SK-N-SH (cell line): ENCODE results near the gene DENND10. TPM values are rescaled to one million over a fixed set of nuclear protein-coding genes. Genes with fewer than 3 reads are reported as not detected.

Experiments
- CTCF ChIA-PET: fragments of 300-600, 350-600 bp; formaldehyde crosslinking; extraction: SDS; loops from one replicate; lab custom pipeline; 2021; lab: Yijun Ruan, JAX
- POLR2A ChIA-PET: fragments of 350-600 bp; sonication (Branson Sonifier 250); formaldehyde crosslinking; extraction: SDS; loops from one replicate; lab custom pipeline; 2020; ENCODE audit warnings: antibody characterized with exemption, inconsistent platforms; lab: Yijun Ruan, JAX
- DNase-seq: peaks from one replicate; pipeline ENCODE4 v3.0.0; 2012
- H2AFZ ChIP-seq: fragments of 200-600 bp; sonication (generic); 2 replicates; pipeline ENCODE4 v1.8.1; 2016; ENCODE audit warnings: antibody characterized with exemption, mild to moderate bottlenecking, low read depth
- H3F3A ChIP-seq: fragments of 200-600 bp; sonication (generic); replicated peaks from 2 replicates; pipeline ENCODE3; 2016; ENCODE audit warnings: antibody characterized with exemption, mild to moderate bottlenecking; ENCODE audit not compliant: insufficient read depth
- H3K27ac ChIP-seq, 2 experiments: fragments of 200-500 bp in 1 of 2; fragments of 200-600 bp in 1 of 2; sonication (Bioruptor generic) in 1 of 2; sonication (generic), shearing (Covaris generic) in 1 of 2; 2 replicates each; pipeline versions ENCODE4 v1.5.1 to v1.6.1; 2014 to 2016; ENCODE audit warnings: low read depth in 2 of 2, inconsistent platforms in 1 of 2, low read length in 1 of 2, mild to moderate bottlenecking in 1 of 2, mixed read lengths in 1 of 2
- H3K27me3 ChIP-seq: fragments of 200-600 bp; sonication (generic), shearing (Covaris generic); 2 replicates; pipeline ENCODE4 v1.6.1; 2016; ENCODE audit warnings: mixed run types; ENCODE audit not compliant: insufficient read depth
- H3K36me3 ChIP-seq, 2 experiments: fragments of 200-500 bp in 1 of 2; fragments of 200-600 bp in 1 of 2; sonication (Bioruptor generic) in 1 of 2; sonication (generic) in 1 of 2; replicated peaks in 1 of 2; 2 replicates each; pipeline versions ENCODE3 to v1.5.1; 2014 to 2016; ENCODE audit warnings: low read length in 1 of 2, mild to moderate bottlenecking in 1 of 2; ENCODE audit not compliant: insufficient read depth in 2 of 2, control insufficient read depth in 1 of 2
- H3K4me1 ChIP-seq, 2 experiments: fragments of 200-500 bp in 1 of 2; fragments of 200-600 bp in 1 of 2; sonication (Bioruptor generic) in 1 of 2; sonication (generic), shearing (Covaris generic) in 1 of 2; 2 replicates each; pipeline versions ENCODE4 v1.5.1 to v1.6.1; 2014 to 2016; ENCODE audit warnings: low read depth in 1 of 2, low read length in 1 of 2, mixed run types in 1 of 2; ENCODE audit not compliant: insufficient read depth in 2 of 2, control insufficient read depth in 1 of 2
- H3K4me2 ChIP-seq: fragments of 200-600 bp; sonication (generic), shearing (Covaris generic); 2 replicates; pipeline ENCODE4 v1.6.1; 2017; ENCODE audit warnings: mixed run types
- H3K4me3 ChIP-seq, 2 experiments: fragments of 200-500 bp in 1 of 2; fragments of 200-600 bp in 1 of 2; sonication (Bioruptor generic) in 1 of 2; sonication (generic), shearing (Covaris generic) in 1 of 2; 2 replicates each; pipeline versions ENCODE4 v1.5.1 to v1.8.1; 2014 to 2016; ENCODE audit warnings: low read depth in 2 of 2, inconsistent platforms in 1 of 2, low read length in 1 of 2, mild to moderate bottlenecking in 1 of 2, mixed read lengths in 1 of 2, moderate library complexity in 1 of 2
- H3K79me2 ChIP-seq: fragments of 200-600 bp; sonication (generic); 2 replicates; pipeline ENCODE4 v1.8.1; 2017; ENCODE audit warnings: mild to moderate bottlenecking; ENCODE audit not compliant: insufficient read depth
- H3K9ac ChIP-seq: fragments of 200-600 bp; sonication (generic); 2 replicates; pipeline ENCODE4 v1.6.1; 2017; ENCODE audit warnings: mixed run types
- H3K9me2 ChIP-seq: fragments of 200-600 bp; sonication (generic); 2 replicates; pipeline ENCODE4 v1.6.1; 2017; ENCODE audit warnings: mixed run types
- H3K9me3 ChIP-seq: fragments of 200-600 bp; sonication (generic); 2 replicates; pipeline ENCODE4 v1.6.1; 2017; ENCODE audit warnings: mixed run types, mild to moderate bottlenecking, moderate library complexity
- H4K20me1 ChIP-seq: fragments of 200-600 bp; sonication (generic); 2 replicates; pipeline ENCODE4 v1.6.1; 2017; ENCODE audit warnings: mild to moderate bottlenecking, mixed run types; ENCODE audit not compliant: insufficient read depth
- ELF1 ChIP-seq: IDR thresholded peaks from 2 replicates; pipeline ENCODE4 v1.4.0; 2012
- FOXJ3 ChIP-seq: sonication (generic); formaldehyde crosslinking; IDR thresholded peaks from 2 replicates; pipeline ENCODE4 v1.5.1; 2020; ENCODE audit warnings: mild to moderate bottlenecking, missing genetic modification reagents
- FOXM1 ChIP-seq: IDR thresholded peaks from 2 replicates; pipeline ENCODE4 v1.4.0; 2012; ENCODE audit warnings: low read depth, mild to moderate bottlenecking
- GABPA ChIP-seq: IDR thresholded peaks from 2 replicates; pipeline ENCODE4 v1.4.0; 2012; ENCODE audit warnings: low read depth, mild to moderate bottlenecking
- GATA2 ChIP-seq: sonication (generic); formaldehyde crosslinking; IDR thresholded peaks from 2 replicates; pipeline ENCODE4 v1.5.0; 2020; ENCODE audit warnings: mild to moderate bottlenecking, missing genetic modification reagents
- JUND ChIP-seq: IDR thresholded peaks from 2 replicates; pipeline ENCODE4 v1.4.0; 2012
- MEF2A ChIP-seq: IDR thresholded peaks from 2 replicates; pipeline ENCODE4 v1.4.0; 2012; ENCODE audit warnings: low read depth, borderline replicate concordance
- MXI1 ChIP-seq: IDR thresholded peaks from 2 replicates; pipeline ENCODE4 v1.6.1; 2012; ENCODE audit warnings: mild to moderate bottlenecking, low read depth, low read length, improper control_type of control experiment
- NRF1 ChIP-seq: IDR thresholded peaks from 2 replicates; pipeline ENCODE4 v1.6.1; 2012; ENCODE audit warnings: low read depth, mild to moderate bottlenecking, low read length
- POLR2AphosphoS5 ChIP-seq: IDR thresholded peaks from 2 replicates; pipeline ENCODE4 v1.6.1; 2012; ENCODE audit warnings: low read depth, low read length
- RAD21 ChIP-seq: IDR thresholded peaks from 2 replicates; pipeline ENCODE4 v1.6.1; 2012; ENCODE audit warnings: mild to moderate bottlenecking, low read length
- RCOR1 ChIP-seq: fragments of 150-350 bp; IDR thresholded peaks from 2 replicates; pipeline ENCODE4 v1.6.1; 2017; ENCODE audit warnings: antibody characterized with exemption, low read length
- RFX5 ChIP-seq: IDR thresholded peaks from 2 replicates; pipeline ENCODE4 v1.6.1; 2012; ENCODE audit warnings: mild to moderate bottlenecking, improper control_type of control experiment, low read length
- RXRA ChIP-seq: IDR thresholded peaks from 2 replicates; pipeline ENCODE4 v1.4.0; 2012; ENCODE audit warnings: low read depth, mild to moderate bottlenecking, borderline replicate concordance
- SIN3A ChIP-seq: IDR thresholded peaks from 2 replicates; pipeline ENCODE4 v1.6.1; 2012; ENCODE audit warnings: low read depth, mild to moderate bottlenecking, low read length, moderate library complexity, borderline replicate concordance
- TAF1 ChIP-seq: IDR thresholded peaks from 2 replicates; pipeline ENCODE4 v1.6.1; 2012; ENCODE audit warnings: low read depth, mild to moderate bottlenecking, low read length, moderate library complexity, borderline replicate concordance
- TCF12 ChIP-seq: IDR thresholded peaks from 2 replicates; pipeline ENCODE4 v1.4.0; 2012
- TEAD4 ChIP-seq: IDR thresholded peaks from 2 replicates; pipeline ENCODE4 v1.4.0; 2012; ENCODE audit warnings: mild to moderate bottlenecking, borderline replicate concordance; ENCODE audit not compliant: insufficient read depth
- WGBS: methylation state at CpG from one replicate; pipeline ENCODE4 v1.1.6; 2017; ENCODE audit warnings: low lambda C conversion rate; 5-methylcytosine and 5-hydroxymethylcytosine counted together
- polyA plus RNA-seq, 3 experiments: library from polyadenylated mRNA; depleted of rRNA; stranded (reverse); fragments of >200 nt; gene quantifications; 2 replicates each; pipeline ENCODE4 v1.2.3, GENCODE V29; 2012
- TF ChIP-seq, protein P1 (sequence below): IDR thresholded peaks from 2 replicates; pipeline ENCODE4 v1.4.0; 2012; ENCODE audit warnings: low read depth, borderline replicate concordance
- TF ChIP-seq, protein P2 (sequence below): IDR thresholded peaks from 2 replicates; pipeline ENCODE4 v1.4.0; 2012; ENCODE audit warnings: low read depth
- TF ChIP-seq, protein P3 (sequence below): fragments of 150-350 bp; IDR thresholded peaks from 2 replicates; pipeline ENCODE4 v1.6.1; 2016; ENCODE audit warnings: mild to moderate bottlenecking, low read depth, low read length
- TF ChIP-seq, protein P4 (sequence below): IDR thresholded peaks from 2 replicates; pipeline ENCODE4; 2012
- TF ChIP-seq, protein P5 (sequence below): fragments of 200-600 bp; sonication (generic); IDR thresholded peaks from 2 replicates; pipeline ENCODE4 v1.6.1; 2017; ENCODE audit warnings: antibody characterized with exemption, mild to moderate bottlenecking, moderate library complexity
- TF ChIP-seq, protein P6 (sequence below): IDR thresholded peaks from 2 replicates; pipeline ENCODE4 v1.4.0; 2012; ENCODE audit warnings: low read depth, borderline replicate concordance
- TF ChIP-seq, protein P7 (sequence below): fragments of 150-350 bp; IDR thresholded peaks from 2 replicates; pipeline ENCODE4 v1.6.1; 2017; ENCODE audit warnings: antibody characterized with exemption, low read length, low read depth, borderline replicate concordance

DENND10 gene
- polyA plus RNA-seq, 1 of the 3 experiments (the other 2 are of a cell fraction), result 48.4 TPM

DNA sequence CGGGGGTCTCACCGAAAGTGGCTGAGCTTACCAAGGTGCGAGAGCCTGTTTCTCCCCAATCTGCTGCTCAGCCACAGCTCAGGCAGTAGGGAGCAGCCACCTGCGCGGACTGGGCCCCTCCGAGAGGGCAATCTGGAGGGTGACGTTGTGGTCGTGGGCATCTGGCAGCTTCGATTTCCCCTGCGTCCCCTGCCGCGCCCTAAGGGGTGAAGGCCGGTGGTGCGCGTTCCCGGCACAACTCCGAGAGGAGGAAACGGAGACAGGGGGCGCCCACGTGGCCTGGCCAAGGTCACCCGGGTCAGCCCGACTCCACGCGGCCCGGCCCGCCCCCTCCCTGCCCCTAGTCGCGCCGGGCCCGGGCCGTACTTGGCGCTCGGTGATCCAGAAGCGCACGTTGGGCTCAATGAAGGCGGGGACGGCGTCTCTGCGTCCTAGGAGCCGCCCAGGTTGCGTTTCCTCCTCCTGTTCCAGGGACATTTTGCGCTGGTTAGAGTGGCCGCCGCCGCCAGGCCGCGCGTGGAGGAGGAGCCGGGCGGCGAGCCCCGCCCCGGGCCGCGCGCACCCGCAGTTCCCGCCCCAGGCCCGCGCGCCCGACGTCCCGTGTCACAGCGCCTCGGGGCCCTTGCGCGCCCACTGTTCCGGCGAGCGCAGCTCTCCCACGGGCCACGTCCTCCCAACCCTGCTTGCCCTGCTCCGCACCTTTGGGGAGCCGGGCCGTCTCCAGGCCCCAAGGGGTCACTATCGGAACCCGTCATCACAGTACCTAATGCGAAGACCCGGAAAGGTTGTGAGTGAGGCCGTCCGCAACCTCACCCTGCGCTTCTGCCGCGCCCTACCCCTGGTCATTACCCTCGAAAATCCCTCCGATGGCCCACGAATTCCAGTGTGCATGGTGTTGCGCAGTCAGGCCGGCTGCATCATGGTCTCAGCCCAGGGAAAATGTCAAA, 61.5 kb downstream of the DENND10 start, which contains the start of gene SFXN4:
Gene SFXN4 (minus strand): TSS at position 544 of the 947 bp plus-strand sequence. CDS start 67 bp downstream, at position 477.
- Histone ChIP-seq H3K4me1 (peaks cover 0 to 13% of the 10 kb centered on the region in 2 experiments; a peak in 2 of 4 replicates), H3K9me2 (no peaks in the 10 kb centered on the region), H3F3A (peaks cover 35% of the 10 kb centered on the region), H4K20me1 (no peaks in the 10 kb centered on the region), H3K4me2 (peak within 1 kb of the TSS; percentile 86), H3K27me3 (no peaks in the 10 kb centered on the region), H3K27ac (peak within 1 kb of the TSS; percentile 7 to 79; a peak in 3 of 4 replicates), H2AFZ (peak within 1 kb of the TSS; percentile 95), H3K9ac (peak within 1 kb of the TSS; percentile 74), H3K79me2 (no peaks in the 10 kb centered on the region), H3K4me3 (peak within 1 kb of the TSS; percentile 69 to 75), H3K36me3 (peaks cover 24 to 31% of the 10 kb centered on the region in 2 experiments), H3K9me3 (no peaks in the 10 kb centered on the region)
- ChIA-PET CTCF (interaction anchor here (0.8 to 1.3 kb wide), 4 partner anchors 27 to 521 kb away, joined by 3 to 4 read pairs (median 3); partner anchors contain the start of gene GRK5), POLR2A (interaction anchor here (0.8 to 1.6 kb wide), 8 partner anchors 10 to 86 kb away, joined by 3 to 5 read pairs (median 4); no protein-coding TSS in a partner anchor)
- DNase-seq, result peak; percentile 92
- 6% methylated on average over 49 of the region's 90 CpGs for WGBS
- TF ChIP-seq, protein P1, sequence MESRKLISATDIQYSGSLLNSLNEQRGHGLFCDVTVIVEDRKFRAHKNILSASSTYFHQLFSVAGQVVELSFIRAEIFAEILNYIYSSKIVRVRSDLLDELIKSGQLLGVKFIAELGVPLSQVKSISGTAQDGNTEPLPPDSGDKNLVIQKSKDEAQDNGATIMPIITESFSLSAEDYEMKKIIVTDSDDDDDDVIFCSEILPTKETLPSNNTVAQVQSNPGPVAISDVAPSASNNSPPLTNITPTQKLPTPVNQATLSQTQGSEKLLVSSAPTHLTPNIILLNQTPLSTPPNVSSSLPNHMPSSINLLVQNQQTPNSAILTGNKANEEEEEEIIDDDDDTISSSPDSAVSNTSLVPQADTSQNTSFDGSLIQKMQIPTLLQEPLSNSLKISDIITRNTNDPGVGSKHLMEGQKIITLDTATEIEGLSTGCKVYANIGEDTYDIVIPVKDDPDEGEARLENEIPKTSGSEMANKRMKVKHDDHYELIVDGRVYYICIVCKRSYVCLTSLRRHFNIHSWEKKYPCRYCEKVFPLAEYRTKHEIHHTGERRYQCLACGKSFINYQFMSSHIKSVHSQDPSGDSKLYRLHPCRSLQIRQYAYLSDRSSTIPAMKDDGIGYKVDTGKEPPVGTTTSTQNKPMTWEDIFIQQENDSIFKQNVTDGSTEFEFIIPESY, result no peak
- no peak for TF ChIP-seq RCOR1
- TF ChIP-seq, protein P2, sequence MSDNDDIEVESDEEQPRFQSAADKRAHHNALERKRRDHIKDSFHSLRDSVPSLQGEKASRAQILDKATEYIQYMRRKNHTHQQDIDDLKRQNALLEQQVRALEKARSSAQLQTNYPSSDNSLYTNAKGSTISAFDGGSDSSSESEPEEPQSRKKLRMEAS, result peak; percentile 96
- TF ChIP-seq GABPA, result no peak
- TF ChIP-seq, protein P3, sequence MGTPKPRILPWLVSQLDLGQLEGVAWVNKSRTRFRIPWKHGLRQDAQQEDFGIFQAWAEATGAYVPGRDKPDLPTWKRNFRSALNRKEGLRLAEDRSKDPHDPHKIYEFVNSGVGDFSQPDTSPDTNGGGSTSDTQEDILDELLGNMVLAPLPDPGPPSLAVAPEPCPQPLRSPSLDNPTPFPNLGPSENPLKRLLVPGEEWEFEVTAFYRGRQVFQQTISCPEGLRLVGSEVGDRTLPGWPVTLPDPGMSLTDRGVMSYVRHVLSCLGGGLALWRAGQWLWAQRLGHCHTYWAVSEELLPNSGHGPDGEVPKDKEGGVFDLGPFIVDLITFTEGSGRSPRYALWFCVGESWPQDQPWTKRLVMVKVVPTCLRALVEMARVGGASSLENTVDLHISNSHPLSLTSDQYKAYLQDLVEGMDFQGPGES, result no peak
- no peak for TF ChIP-seq TEAD4
- TF ChIP-seq, protein P4, sequence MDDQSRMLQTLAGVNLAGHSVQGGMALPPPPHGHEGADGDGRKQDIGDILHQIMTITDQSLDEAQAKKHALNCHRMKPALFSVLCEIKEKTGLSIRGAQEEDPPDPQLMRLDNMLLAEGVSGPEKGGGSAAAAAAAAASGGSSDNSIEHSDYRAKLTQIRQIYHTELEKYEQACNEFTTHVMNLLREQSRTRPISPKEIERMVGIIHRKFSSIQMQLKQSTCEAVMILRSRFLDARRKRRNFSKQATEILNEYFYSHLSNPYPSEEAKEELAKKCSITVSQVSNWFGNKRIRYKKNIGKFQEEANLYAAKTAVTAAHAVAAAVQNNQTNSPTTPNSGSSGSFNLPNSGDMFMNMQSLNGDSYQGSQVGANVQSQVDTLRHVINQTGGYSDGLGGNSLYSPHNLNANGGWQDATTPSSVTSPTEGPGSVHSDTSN, result no peak
- TF ChIP-seq RXRA, result no peak
- TF ChIP-seq SIN3A, result no peak
- no peak for TF ChIP-seq POLR2AphosphoS5
- TF ChIP-seq GATA2 (CRISPR knock-in tag), result no peak
- TF ChIP-seq, protein P5, sequence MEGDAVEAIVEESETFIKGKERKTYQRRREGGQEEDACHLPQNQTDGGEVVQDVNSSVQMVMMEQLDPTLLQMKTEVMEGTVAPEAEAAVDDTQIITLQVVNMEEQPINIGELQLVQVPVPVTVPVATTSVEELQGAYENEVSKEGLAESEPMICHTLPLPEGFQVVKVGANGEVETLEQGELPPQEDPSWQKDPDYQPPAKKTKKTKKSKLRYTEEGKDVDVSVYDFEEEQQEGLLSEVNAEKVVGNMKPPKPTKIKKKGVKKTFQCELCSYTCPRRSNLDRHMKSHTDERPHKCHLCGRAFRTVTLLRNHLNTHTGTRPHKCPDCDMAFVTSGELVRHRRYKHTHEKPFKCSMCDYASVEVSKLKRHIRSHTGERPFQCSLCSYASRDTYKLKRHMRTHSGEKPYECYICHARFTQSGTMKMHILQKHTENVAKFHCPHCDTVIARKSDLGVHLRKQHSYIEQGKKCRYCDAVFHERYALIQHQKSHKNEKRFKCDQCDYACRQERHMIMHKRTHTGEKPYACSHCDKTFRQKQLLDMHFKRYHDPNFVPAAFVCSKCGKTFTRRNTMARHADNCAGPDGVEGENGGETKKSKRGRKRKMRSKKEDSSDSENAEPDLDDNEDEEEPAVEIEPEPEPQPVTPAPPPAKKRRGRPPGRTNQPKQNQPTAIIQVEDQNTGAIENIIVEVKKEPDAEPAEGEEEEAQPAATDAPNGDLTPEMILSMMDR, result peak; percentile 9; the same call in 1 of the 2 replicates
- TF ChIP-seq TAF1, result peak; percentile 37; the same call in 1 of the 2 replicates
- TF ChIP-seq NRF1, result no peak; the same call in 1 of the 2 replicates
- TF ChIP-seq, protein P6, sequence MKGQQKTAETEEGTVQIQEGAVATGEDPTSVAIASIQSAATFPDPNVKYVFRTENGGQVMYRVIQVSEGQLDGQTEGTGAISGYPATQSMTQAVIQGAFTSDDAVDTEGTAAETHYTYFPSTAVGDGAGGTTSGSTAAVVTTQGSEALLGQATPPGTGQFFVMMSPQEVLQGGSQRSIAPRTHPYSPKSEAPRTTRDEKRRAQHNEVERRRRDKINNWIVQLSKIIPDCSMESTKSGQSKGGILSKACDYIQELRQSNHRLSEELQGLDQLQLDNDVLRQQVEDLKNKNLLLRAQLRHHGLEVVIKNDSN, result peak; percentile 77
- no peak for TF ChIP-seq TCF12
- peak; percentile 48; the same call in 1 of the 2 replicates for TF ChIP-seq FOXJ3
- TF ChIP-seq ELF1, result no peak
- no peak for TF ChIP-seq RAD21
- TF ChIP-seq, protein P7, sequence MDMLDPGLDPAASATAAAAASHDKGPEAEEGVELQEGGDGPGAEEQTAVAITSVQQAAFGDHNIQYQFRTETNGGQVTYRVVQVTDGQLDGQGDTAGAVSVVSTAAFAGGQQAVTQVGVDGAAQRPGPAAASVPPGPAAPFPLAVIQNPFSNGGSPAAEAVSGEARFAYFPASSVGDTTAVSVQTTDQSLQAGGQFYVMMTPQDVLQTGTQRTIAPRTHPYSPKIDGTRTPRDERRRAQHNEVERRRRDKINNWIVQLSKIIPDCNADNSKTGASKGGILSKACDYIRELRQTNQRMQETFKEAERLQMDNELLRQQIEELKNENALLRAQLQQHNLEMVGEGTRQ, result no peak
- no peak for TF ChIP-seq FOXM1
- TF ChIP-seq JUND, result no peak
- TF ChIP-seq MEF2A, result no peak
- peak; percentile 95 for TF ChIP-seq MXI1
- TF ChIP-seq RFX5, result no peak
